ENCODE results near the gene ACTL10. TPM values are rescaled to one million over a fixed set of nuclear protein-coding genes. Genes with fewer than 3 reads are reported as not detected.

ACTL10 gene
- total and polyA plus RNA-seq, 2 experiments from 2014 or later, result 0.71 to 1.9 TPM

- no peak overlapping the region for H3K27ac Mint-ChIP-seq
- DNase-seq (ENCODE audit: low spot score), result no peak
Measured at GRCh38 chr20:33688938-33689424, 22.2 kb downstream of the ACTL10 start.

More at GRCh38 chr20:33688938-33689424, 22.2 kb downstream of the ACTL10 start:
- no peaks in the 10 kb centered on the region for H3K36me3 Mint-ChIP-seq (ENCODE audit: low read depth)
- Histone ChIP-seq H3F3A (replicated peaks; ENCODE audit: low read depth) (0 out of 2 replicates have a peak, but pooled peaks cover 2% of the 10 kb centered on the region), H3K27me3 (ENCODE audit: insufficient read depth) (no peaks in the 10 kb centered on the region), H3K36me3 (ENCODE audit: insufficient read depth) (no peaks in the 10 kb centered on the region), H3K4me1 (ENCODE audit: insufficient read depth) (peaks cover 16% of the 10 kb centered on the region), H3K4me2 (no peak overlapping the region), H2AFZ (no peak overlapping the region), H3K9me2 (ENCODE audit: insufficient read depth) (no peaks in the 10 kb centered on the region), H3K4me3 (no peak overlapping the region), H3K27ac (ENCODE audit: low read depth) (no peak overlapping the region), H4K20me1 (replicated peaks; ENCODE audit: insufficient read depth) (peaks cover 9% of the 10 kb centered on the region; the same call in 1 of the 2 replicates), H3K79me2 (replicated peaks; ENCODE audit: insufficient read depth) (peaks cover 17% of the 10 kb centered on the region)
- no peak overlapping the region for H3K4me3 Mint-ChIP-seq
- TF ChIP-seq STAT1 (IDR thresholded peaks at IDR 0.05; ENCODE audit: unreplicated experiment) (no peak), NANOG (IDR thresholded peaks at IDR 0.05; ENCODE audit: borderline replicate concordance) (no peak), POLR2AphosphoS5 (IDR thresholded peaks at IDR 0.05; ENCODE audit: low read depth) (no peak), REST (IDR thresholded peaks at IDR 0.05; ENCODE audit: unreplicated experiment) (no peak), ZNF462 (CRISPR knock-in tag; IDR thresholded peaks at IDR 0.05) (no peak), CREB1 (CRISPR knock-in tag; IDR thresholded peaks at IDR 0.05; ENCODE audit: low read depth) (no peak), ETS1 (IDR thresholded peaks at IDR 0.05) (no peak), EZH2 (IDR thresholded peaks at IDR 0.05; ENCODE audit: low read depth, unreplicated experiment) (no peak), EZH2phosphoT487 (IDR thresholded peaks at IDR 0.05; ENCODE audit: unreplicated experiment) (no peak), ZNF114 (CRISPR knock-in tag; IDR thresholded peaks at IDR 0.05) (no peak), JUNB (IDR thresholded peaks at IDR 0.05; ENCODE audit: unreplicated experiment) (no peak), CTCF (conservative IDR thresholded peaks at IDR 0.05; ENCODE audit: low read depth in 2 of 2) (no peak), ZNF331 (CRISPR knock-in tag; IDR thresholded peaks at IDR 0.05; ENCODE audit: low read depth) (no peak)
- H3K27me3 Mint-ChIP-seq (ENCODE audit: insufficient read depth, low read depth, poor library complexity), result peaks cover 21% of the 10 kb centered on the region
- ATAC-seq, result no peak
- peaks cover 29% of the 10 kb centered on the region for H3K4me1 Mint-ChIP-seq
- no peaks in the 10 kb centered on the region for H3K9me3 Mint-ChIP-seq

Measured in GM23338 (cell line).